Measurements from ENCODE around the gene TEAD2. TPM values are rescaled to one million over a fixed set of nuclear protein-coding genes. Genes with fewer than 3 reads are reported as not detected.
A peak's percentile ranks its signal among the peaks of the same experiment; 100 is the strongest.

Gene TEAD2
- total and polyA plus RNA-seq, 9 of the 15 experiments (the other 6 are each of a cell fraction or from before 2014, with no cell fraction given) = 1.6 to 27.0 (median 13.9) TPM

DNA sequence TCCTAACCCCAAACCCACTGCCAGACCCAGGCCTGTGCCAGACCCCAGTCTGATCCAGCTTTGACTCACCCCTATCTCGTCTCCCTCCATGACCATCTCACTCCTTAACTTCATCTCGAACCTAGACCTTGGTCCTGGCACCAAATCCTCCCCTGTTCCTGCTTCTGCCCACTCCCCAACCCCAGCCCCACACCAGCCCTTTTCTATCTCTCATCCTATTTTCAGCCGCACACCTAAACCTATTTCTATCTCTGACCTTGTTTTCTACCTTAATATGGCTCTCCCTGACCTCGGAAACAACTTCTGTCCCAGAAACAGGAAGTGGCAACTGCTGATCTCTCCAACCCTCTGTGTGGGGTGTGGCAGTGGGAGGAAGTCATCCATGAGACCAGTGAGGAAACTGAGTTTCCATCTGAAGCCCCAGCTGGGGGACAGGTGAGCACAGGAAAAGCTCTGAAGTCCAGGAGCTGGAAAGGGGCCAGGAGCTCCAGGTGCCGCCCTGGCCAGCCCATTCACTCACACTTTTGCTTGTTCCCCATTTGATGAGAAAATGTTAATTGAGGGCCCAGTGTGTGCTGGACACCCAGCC lies 47.3 kb upstream of the TEAD2 start (continued):
- TF ChIP-seq DMBX1 (CRISPR knock-in tag; IDR thresholded peaks at IDR 0.05; ENCODE audit: borderline replicate concordance) = peak; percentile 70
- no peak for TF ChIP-seq JUND (IDR thresholded peaks at IDR 0.05; ENCODE audit: borderline replicate concordance, low read depth, low read length)
- TF ChIP-seq JUND (tag; IDR thresholded peaks at IDR 0.05; ENCODE audit: borderline replicate concordance, low read depth, low read length) = peak; percentile 30; the same call in 1 of the 3 replicates
- no peak for TF ChIP-seq SAFB2 (IDR thresholded peaks at IDR 0.05; ENCODE audit: borderline replicate concordance, low read depth, low read length, severe bottlenecking)
- TF ChIP-seq C11orf30 (IDR thresholded peaks at IDR 0.05; ENCODE audit: low read depth) = no peak
- TF ChIP-seq TAF7 (tag; IDR thresholded peaks at IDR 0.05) = peak; percentile 32; the same call in 1 of the 2 replicates
- no peak for TF ChIP-seq BRD9 (IDR thresholded peaks at IDR 0.05; ENCODE audit: low read depth, partially characterized antibody)
- TF ChIP-seq, protein P1, sequence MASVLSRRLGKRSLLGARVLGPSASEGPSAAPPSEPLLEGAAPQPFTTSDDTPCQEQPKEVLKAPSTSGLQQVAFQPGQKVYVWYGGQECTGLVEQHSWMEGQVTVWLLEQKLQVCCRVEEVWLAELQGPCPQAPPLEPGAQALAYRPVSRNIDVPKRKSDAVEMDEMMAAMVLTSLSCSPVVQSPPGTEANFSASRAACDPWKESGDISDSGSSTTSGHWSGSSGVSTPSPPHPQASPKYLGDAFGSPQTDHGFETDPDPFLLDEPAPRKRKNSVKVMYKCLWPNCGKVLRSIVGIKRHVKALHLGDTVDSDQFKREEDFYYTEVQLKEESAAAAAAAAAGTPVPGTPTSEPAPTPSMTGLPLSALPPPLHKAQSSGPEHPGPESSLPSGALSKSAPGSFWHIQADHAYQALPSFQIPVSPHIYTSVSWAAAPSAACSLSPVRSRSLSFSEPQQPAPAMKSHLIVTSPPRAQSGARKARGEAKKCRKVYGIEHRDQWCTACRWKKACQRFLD (CRISPR knock-in tag; IDR thresholded peaks at IDR 0.05) = peak; percentile 88; the same call in 1 of the 2 replicates
- no peak for TF ChIP-seq RAD51 (IDR thresholded peaks at IDR 0.05; ENCODE audit: borderline replicate concordance, low read depth)
- peak; percentile 52 for TF ChIP-seq SUPT5H (IDR thresholded peaks at IDR 0.05)
- TF ChIP-seq TBP (optimal IDR thresholded peaks at IDR 0.05; ENCODE audit: low read depth, low read length) = no peak
- TF ChIP-seq, protein P2, sequence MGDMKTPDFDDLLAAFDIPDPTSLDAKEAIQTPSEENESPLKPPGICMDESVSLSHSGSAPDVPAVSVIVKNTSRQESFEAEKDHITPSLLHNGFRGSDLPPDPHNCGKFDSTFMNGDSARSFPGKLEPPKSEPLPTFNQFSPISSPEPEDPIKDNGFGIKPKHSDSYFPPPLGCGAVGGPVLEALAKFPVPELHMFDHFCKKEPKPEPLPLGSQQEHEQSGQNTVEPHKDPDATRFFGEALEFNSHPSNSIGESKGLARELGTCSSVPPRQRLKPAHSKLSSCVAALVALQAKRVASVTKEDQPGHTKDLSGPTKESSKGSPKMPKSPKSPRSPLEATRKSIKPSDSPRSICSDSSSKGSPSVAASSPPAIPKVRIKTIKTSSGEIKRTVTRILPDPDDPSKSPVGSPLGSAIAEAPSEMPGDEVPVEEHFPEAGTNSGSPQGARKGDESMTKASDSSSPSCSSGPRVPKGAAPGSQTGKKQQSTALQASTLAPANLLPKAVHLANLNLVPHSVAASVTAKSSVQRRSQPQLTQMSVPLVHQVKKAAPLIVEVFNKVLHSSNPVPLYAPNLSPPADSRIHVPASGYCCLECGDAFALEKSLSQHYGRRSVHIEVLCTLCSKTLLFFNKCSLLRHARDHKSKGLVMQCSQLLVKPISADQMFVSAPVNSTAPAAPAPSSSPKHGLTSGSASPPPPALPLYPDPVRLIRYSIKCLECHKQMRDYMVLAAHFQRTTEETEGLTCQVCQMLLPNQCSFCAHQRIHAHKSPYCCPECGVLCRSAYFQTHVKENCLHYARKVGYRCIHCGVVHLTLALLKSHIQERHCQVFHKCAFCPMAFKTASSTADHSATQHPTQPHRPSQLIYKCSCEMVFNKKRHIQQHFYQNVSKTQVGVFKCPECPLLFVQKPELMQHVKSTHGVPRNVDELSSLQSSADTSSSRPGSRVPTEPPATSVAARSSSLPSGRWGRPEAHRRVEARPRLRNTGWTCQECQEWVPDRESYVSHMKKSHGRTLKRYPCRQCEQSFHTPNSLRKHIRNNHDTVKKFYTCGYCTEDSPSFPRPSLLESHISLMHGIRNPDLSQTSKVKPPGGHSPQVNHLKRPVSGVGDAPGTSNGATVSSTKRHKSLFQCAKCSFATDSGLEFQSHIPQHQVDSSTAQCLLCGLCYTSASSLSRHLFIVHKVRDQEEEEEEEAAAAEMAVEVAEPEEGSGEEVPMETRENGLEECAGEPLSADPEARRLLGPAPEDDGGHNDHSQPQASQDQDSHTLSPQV (IDR thresholded peaks at IDR 0.05) = peak; percentile 80
- peak in 1 of 2 experiments; percentile 20; a peak in 1 of 4 replicates for TF ChIP-seq HDAC1 (IDR thresholded peaks at IDR 0.05)
- 0 out of 2 replicates have a peak, but pooled peaks have one; percentile 71 for TF ChIP-seq KLF6 (CRISPR knock-in tag; IDR thresholded peaks at IDR 0.05; ENCODE audit: borderline replicate concordance)
- peak; percentile 48; the same call in 1 of the 2 replicates for TF ChIP-seq ZEB2 (IDR thresholded peaks at IDR 0.05)
- peak; percentile 92 for TF ChIP-seq ZNF589 (CRISPR knock-in tag; IDR thresholded peaks at IDR 0.05; ENCODE audit: low read depth)
- TF ChIP-seq L3MBTL2 (IDR thresholded peaks at IDR 0.05) = no peak
- TF ChIP-seq NR2C1 (IDR thresholded peaks at IDR 0.05) = peak; percentile 79
- TF ChIP-seq NR2C1 (tag; IDR thresholded peaks at IDR 0.05) = peak; percentile 72; the same call in 1 of the 2 replicates
- TF ChIP-seq CSDE1 (IDR thresholded peaks at IDR 0.05) = no peak
- no peak for TF ChIP-seq CBFB (CRISPR knock-in tag; IDR thresholded peaks at IDR 0.05)
- TF ChIP-seq, protein P3, sequence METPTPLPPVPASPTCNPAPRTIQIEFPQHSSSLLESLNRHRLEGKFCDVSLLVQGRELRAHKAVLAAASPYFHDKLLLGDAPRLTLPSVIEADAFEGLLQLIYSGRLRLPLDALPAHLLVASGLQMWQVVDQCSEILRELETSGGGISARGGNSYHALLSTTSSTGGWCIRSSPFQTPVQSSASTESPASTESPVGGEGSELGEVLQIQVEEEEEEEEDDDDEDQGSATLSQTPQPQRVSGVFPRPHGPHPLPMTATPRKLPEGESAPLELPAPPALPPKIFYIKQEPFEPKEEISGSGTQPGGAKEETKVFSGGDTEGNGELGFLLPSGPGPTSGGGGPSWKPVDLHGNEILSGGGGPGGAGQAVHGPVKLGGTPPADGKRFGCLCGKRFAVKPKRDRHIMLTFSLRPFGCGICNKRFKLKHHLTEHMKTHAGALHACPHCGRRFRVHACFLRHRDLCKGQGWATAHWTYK (CRISPR knock-in tag; IDR thresholded peaks at IDR 0.05) = 0 out of 2 replicates have a peak, but pooled peaks have one; percentile 38
- TF ChIP-seq NFXL1 (CRISPR knock-in tag; IDR thresholded peaks at IDR 0.05) = no peak

Data from K562 (cell line).